C1 segment of cervical spinal cord (tissue), 14 donors: ENCODE results near the gene PCDHGB6.
A peak's percentile ranks its signal among the peaks of the same experiment; 100 is the strongest.
"Not testable (repeated sequence)": the region's sequence is repeated elsewhere in the genome, so short reads cannot be mapped to it uniquely, and the experiment has no call there.

Experiments used
- DNase-seq, 14 donors: peaks; one replicate each; lab custom pipeline; 2025; lab: John Stamatoyannopoulos, UW

PCDHGB6 gene

DNA sequence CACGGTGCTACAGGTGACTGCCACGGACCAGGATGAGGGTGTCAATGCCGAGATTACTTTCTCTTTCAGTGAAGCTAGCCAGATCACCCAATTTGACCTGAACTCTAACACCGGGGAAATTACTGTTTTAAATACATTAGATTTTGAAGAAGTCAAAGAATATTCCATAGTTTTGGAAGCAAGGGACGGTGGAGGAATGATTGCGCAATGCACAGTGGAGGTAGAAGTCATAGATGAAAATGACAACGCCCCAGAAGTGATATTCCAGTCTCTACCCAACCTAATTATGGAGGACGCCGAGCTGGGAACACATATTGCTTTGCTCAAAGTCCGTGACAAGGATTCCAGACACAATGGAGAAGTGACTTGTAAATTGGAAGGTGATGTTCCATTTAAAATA, 19.2 kb upstream of the PCDHGB6 start:
- DNase-seq: no peak

GRCh38 chr5:141389153-141390042, 18.4 kb upstream of the PCDHGB6 start:
- no peak for DNase-seq

DNA sequence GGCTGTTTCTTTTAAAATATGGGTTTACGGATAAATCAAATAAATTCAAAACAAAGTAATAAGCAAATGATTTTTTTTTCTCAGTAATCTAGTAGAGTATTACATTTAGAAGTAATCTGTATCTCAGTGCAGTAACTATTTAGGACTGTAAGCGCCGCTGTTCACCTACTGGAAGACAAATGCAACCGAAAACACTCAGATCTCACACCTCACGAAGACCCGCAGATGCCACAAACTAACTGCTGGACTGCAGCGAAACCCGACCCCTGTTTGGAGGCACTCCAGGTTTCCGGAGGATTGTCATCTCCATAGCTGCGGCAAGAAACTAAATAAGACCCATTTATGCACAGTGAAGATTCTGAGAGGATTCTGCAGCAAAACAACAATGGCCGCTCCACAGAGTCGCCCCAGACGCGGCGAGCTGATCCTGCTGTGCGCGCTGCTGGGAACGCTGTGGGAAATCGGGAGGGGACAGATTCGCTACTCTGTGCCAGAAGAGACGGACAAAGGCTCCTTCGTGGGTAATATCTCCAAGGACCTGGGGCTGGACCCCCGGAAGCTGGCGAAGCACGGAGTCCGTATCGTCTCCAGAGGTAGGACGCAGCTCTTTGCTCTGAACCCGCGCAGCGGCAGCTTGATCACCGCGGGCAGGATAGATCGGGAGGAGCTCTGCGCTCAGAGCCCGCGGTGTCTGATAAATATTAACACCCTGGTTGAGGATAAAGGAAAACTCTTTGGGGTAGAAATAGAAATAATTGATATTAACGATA, 15.2 kb upstream of the PCDHGB6 start, which contains the start of gene PCDHGA8:
TSS of gene PCDHGA8 (plus strand) at position 205 of the 770 bp plus-strand sequence. CDS start at position 386, 181 bp downstream.
- no peak for DNase-seq

DNA sequence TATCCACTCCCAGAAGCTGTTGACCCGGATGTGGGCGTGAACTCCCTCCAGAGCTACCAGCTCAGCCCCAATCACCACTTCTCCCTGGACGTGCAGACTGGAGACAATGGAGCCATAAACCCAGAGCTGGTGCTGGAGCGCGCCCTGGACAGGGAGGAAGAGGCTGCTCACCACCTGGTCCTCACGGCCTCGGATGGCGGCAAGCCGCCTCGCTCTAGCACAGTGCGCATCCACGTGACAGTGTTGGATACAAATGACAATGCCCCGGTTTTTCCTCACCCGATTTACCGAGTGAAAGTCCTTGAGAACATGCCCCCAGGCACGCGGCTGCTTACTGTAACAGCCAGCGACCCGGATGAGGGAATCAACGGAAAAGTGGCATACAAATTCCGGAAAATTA, 14.6 kb upstream of the PCDHGB6 start:
- no peak for DNase-seq

GRCh38 chr5:141394401-141395187, 13.2 kb upstream of the PCDHGB6 start:
- not testable (repeated sequence) for DNase-seq

DNA sequence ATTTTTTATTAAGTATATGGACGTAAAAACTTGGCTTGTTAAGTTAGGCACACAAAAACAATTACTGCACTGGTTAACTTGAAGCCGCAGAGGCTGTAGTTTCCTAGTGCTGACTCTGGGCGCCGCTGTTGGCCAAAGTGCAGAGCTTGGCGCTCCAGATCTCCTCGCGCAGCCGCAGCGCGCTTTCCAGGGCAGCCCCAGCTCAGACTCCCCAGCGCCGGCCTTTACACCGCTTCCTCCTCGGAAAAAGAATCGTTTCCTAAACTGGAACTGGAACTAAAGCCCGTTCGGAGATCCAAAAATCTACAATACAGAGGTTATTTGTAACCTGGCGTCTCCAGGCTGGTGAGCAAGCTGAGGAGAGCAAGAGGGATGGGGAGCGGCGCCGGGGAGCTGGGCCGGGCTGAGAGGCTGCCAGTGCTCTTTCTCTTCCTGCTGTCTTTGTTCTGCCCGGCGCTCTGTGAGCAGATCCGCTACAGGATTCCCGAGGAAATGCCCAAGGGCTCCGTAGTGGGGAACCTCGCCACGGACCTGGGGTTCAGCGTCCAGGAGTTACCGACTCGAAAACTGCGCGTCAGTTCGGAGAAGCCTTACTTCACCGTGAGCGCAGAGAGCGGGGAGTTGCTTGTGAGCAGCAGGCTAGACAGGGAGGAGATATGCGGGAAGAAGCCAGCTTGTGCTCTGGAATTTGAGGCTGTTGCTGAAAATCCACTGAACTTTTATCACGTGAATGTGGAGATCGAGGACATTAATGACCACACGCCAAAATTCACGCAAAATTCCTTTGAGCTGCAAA, 9.9 kb upstream of the PCDHGB6 start, which contains the start of gene PCDHGB5:
TSS of gene PCDHGB5 (plus strand) at position 192 of the 796 bp plus-strand sequence. CDS start at position 373, 181 bp downstream.
- peak in 1 of 14 donors; percentile 17 for DNase-seq

GRCh38 chr5:141398608-141399007, 9.2 kb upstream of the PCDHGB6 start:
- DNase-seq: no peak

DNA sequence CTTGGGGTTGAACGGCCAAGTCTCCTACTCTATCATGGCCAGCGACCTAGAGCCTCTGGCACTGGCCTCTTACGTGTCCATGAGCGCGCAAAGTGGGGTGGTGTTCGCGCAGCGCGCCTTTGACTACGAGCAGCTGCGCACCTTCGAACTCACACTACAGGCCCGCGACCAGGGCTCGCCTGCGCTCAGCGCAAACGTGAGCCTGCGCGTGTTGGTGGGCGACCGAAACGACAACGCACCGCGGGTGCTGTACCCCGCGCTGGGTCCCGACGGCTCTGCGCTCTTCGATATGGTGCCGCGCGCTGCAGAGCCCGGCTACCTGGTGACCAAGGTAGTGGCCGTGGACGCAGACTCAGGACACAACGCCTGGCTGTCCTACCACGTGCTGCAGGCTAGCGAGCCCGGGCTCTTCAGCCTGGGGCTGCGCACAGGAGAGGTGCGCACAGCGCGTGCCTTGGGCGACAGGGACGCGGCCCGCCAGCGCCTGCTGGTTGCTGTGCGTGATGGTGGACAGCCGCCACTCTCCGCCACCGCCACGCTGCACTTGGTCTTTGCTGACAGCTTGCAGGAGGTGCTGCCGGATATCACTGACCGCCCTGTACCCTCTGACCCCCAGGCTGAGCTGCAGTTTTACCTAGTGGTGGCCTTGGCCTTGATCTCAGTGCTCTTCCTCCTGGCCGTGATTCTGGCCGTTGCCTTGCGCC, 8.1 kb upstream of the PCDHGB6 start:
- DNase-seq: no peak

- DNase-seq: peak in 1 of 14 donors; percentile 2
Observed at GRCh38 chr5:141402553-141403243, 5.1 kb upstream of the PCDHGB6 start, which contains the start of gene PCDHGA9. PCDHGA9 (plus strand) TSS chr5:141402778; CDS start chr5:141402953, 175 bp downstream.

GRCh38 chr5:141403387-141403786, 4.4 kb upstream of the PCDHGB6 start:
- no peak for DNase-seq

- no peak for DNase-seq
Observed at GRCh38 chr5:141409598-141410306, 1.9 kb downstream of the PCDHGB6 start.

DNA sequence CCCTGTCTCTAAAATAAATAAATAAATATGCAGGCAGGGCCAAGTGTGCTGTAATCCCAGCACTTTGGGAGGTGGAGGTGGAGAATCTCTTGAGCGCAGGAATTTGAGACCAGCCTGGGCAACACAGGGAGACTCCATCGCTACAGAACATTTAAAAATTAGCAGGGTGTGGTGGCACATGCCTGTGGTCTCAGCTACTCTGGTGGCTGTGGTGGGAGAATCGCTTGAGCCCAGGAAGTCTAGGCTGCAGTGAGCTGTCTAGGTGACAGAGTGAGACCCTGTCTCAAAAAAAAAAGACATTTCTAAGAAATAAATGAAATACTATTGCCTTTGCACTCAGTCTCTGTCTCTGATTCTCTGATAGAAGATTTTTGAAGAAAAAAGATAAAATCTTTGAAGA, 3.8 kb downstream of the PCDHGB6 start:
- DNase-seq: no peak

- no peak for DNase-seq
Observed at GRCh38 chr5:141412854-141413539, 5.2 kb downstream of the PCDHGB6 start, which contains the start of gene PCDHGA10. PCDHGA10 (plus strand) TSS chr5:141412987; CDS start chr5:141413176, 189 bp downstream.

- no peak for DNase-seq
Observed at GRCh38 chr5:141413540-141414069, 5.8 kb downstream of the PCDHGB6 start.

- not testable (repeated sequence) for DNase-seq
Observed at GRCh38 chr5:141414548-141415274, 6.9 kb downstream of the PCDHGB6 start.

DNA sequence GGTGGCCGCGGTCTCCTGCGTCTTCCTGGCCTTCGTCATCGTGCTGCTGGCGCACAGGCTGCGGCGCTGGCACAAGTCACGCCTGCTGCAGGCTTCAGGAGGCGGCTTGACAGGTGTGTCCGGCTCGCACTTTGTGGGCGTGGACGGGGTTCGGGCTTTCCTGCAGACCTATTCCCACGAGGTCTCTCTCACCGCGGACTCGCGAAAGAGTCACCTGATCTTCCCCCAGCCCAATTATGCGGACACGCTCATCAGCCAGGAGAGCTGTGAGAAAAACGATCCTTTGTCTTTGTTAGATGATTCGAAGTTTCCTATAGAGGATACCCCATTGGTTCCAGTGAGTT, 7.4 kb downstream of the PCDHGB6 start:
- not testable (repeated sequence) for DNase-seq
